Large intestine (tissue), 3 donors: ENCODE results near the gene C1orf53. TPM values are rescaled to one million over a fixed set of nuclear protein-coding genes. Genes with fewer than 3 reads are reported as not detected.
"Not testable (repeated sequence)": the region's sequence is repeated elsewhere in the genome, so short reads cannot be mapped to it uniquely, and the experiment has no call there.

ENCODE experiments used
- DNase-seq, 2 donors: peaks; one replicate each; pipeline versions ENCODE4 v3.0.0 to v3.0.0-alpha.2; 2013
- H3K27ac ChIP-seq: one replicate; pipeline ENCODE4 v1.5.1; 2013; ENCODE audit warnings: low read length
- H3K27me3 ChIP-seq: 2 replicates; pipeline ENCODE4 v1.6.1; 2013; ENCODE audit warnings: low read length; ENCODE audit not compliant: control insufficient read depth, insufficient read depth
- H3K36me3 ChIP-seq: 2 replicates; pipeline ENCODE4 v1.6.1; 2013; ENCODE audit warnings: low read length; ENCODE audit not compliant: control insufficient read depth, insufficient read depth
- H3K4me1 ChIP-seq: one replicate; pipeline ENCODE4 v1.6.1; 2013; ENCODE audit warnings: low read length; ENCODE audit not compliant: control insufficient read depth, insufficient read depth
- H3K4me3 ChIP-seq: one replicate; pipeline ENCODE4 v1.5.1; 2013; ENCODE audit warnings: low read length
- H3K9me3 ChIP-seq: one replicate; pipeline ENCODE4 v1.6.1; 2013; ENCODE audit warnings: mild to moderate bottlenecking, low read depth, low read length, moderate library complexity; ENCODE audit not compliant: control insufficient read depth
- WGBS: methylation state at CpG from one replicate; pipeline ENCODE4 v1.1.5; 2013; ENCODE audit warnings: low lambda C conversion rate; ENCODE audit not compliant: insufficient coverage; 5-methylcytosine and 5-hydroxymethylcytosine counted together
- polyA plus RNA-seq: library from polyadenylated mRNA; unstranded; fragments of 120-200 nt; gene quantifications from one replicate; pipeline ENCODE4 v1.2.1, GENCODE V29; 2013

C1orf53 gene
- polyA plus RNA-seq, 1 donor, result 8.2 TPM

GRCh38 chr1:197937892-197938291 is 35.5 kb downstream of the C1orf53 start:
- Histone ChIP-seq H3K9me3 (no peaks in the 10 kb centered on the region), H3K27ac (no peak overlapping the region), H3K4me1 (no peaks in the 10 kb centered on the region), H3K4me3 (no peak overlapping the region), H3K27me3 (peaks cover 5% of the 10 kb centered on the region), H3K36me3 (no peaks in the 10 kb centered on the region)
- no peak for DNase-seq
- WGBS, result 86% methylated on average over 1 of the region's 6 CpGs

- H3K36me3 ChIP-seq, H3K27me3 ChIP-seq, DNase-seq, H3K27ac ChIP-seq, H3K4me3 ChIP-seq, H3K4me1 ChIP-seq, H3K9me3 ChIP-seq: not testable (repeated sequence)
- 81% methylated on average over 3 of the region's 6 CpGs for whole genome bisulfite sequencing
Observed at GRCh38 chr1:197939159-197939980, 36.9 kb downstream of the C1orf53 start.

- no peaks in the 10 kb centered on the region for H3K27me3 ChIP-seq
- WGBS, result no CpG with 5 or more reads among the region's 2 CpGs
- no peaks in the 10 kb centered on the region for H3K4me1 ChIP-seq
- no peak overlapping the region for H3K4me3 ChIP-seq
- H3K9me3 ChIP-seq, result no peaks in the 10 kb centered on the region
- DNase-seq, result no peak
- no peaks in the 10 kb centered on the region for H3K36me3 ChIP-seq
- no peak overlapping the region for H3K27ac ChIP-seq
Observed at GRCh38 chr1:197942042-197942441, 39.6 kb downstream of the C1orf53 start.

- Histone ChIP-seq H3K4me1 (no peaks in the 10 kb centered on the region), H3K27ac (no peak overlapping the region), H3K9me3 (no peaks in the 10 kb centered on the region), H3K4me3 (no peak overlapping the region), H3K27me3 (no peaks in the 10 kb centered on the region), H3K36me3 (no peaks in the 10 kb centered on the region)
- WGBS, result no CpG with 5 or more reads among the region's 4 CpGs
- DNase-seq, result no peak
Observed at GRCh38 chr1:197944485-197944884, 42.1 kb downstream of the C1orf53 start.

- no peak overlapping the region for H3K4me3 ChIP-seq
- no peak for DNase-seq
- no peaks in the 10 kb centered on the region for H3K36me3 ChIP-seq
- no peaks in the 10 kb centered on the region for H3K4me1 ChIP-seq
- no peak overlapping the region for H3K27ac ChIP-seq
- H3K9me3 ChIP-seq, result no peaks in the 10 kb centered on the region
- WGBS, result no CpG with 5 or more reads among the region's 8 CpGs
- no peaks in the 10 kb centered on the region for H3K27me3 ChIP-seq
Observed at GRCh38 chr1:197948926-197949899, 46.8 kb downstream of the C1orf53 start.

GRCh38 chr1:197951089-197951488 is 48.7 kb downstream of the C1orf53 start:
- H3K27ac ChIP-seq, result no peak overlapping the region

GRCh38 chr1:197951617-197952175 is 49.3 kb downstream of the C1orf53 start:
- Histone ChIP-seq H3K36me3 (no peaks in the 10 kb centered on the region), H3K9me3 (no peaks in the 10 kb centered on the region), H3K27ac (no peak overlapping the region), H3K4me3 (no peak overlapping the region), H3K27me3 (no peaks in the 10 kb centered on the region), H3K4me1 (peaks cover 7% of the 10 kb centered on the region)
- 100% methylated on average over 1 of the region's 5 CpGs for WGBS
- DNase-seq, result no peak

More at GRCh38 chr1:197951089-197951488, 48.7 kb downstream of the C1orf53 start:
- DNase-seq, result no peak
- no peaks in the 10 kb centered on the region for H3K9me3 ChIP-seq
- H3K4me3 ChIP-seq, result no peak overlapping the region
- H3K27me3 ChIP-seq, result no peaks in the 10 kb centered on the region
- no peaks in the 10 kb centered on the region for H3K36me3 ChIP-seq
- H3K4me1 ChIP-seq, result peaks cover 6% of the 10 kb centered on the region

- 20% methylated on average over 1 of the region's 6 CpGs for WGBS
- not testable (repeated sequence) for DNase-seq, H3K4me3 ChIP-seq, H3K27me3 ChIP-seq, H3K36me3 ChIP-seq, H3K4me1 ChIP-seq, H3K27ac ChIP-seq, H3K9me3 ChIP-seq
Observed at GRCh38 chr1:197953472-197953871, 51.0 kb downstream of the C1orf53 start.

- Histone ChIP-seq H3K4me3 (no peak overlapping the region), H3K36me3 (no peaks in the 10 kb centered on the region), H3K27ac (no peak overlapping the region), H3K27me3 (no peaks in the 10 kb centered on the region), H3K9me3 (no peaks in the 10 kb centered on the region), H3K4me1 (peaks cover 10% of the 10 kb centered on the region)
- WGBS, result 0% methylated on average over 1 of the region's 4 CpGs
- DNase-seq, result peak; percentile 54 to 70
Observed at GRCh38 chr1:197954718-197955418, 52.4 kb downstream of the C1orf53 start.
